ENCODE results near the gene CAMTA1. TPM values are rescaled to one million over a fixed set of nuclear protein-coding genes. Genes with fewer than 3 reads are reported as not detected.

CAMTA1 gene
- total RNA-seq, 1 donor from 2014 or later, result 62.9 TPM

DNA sequence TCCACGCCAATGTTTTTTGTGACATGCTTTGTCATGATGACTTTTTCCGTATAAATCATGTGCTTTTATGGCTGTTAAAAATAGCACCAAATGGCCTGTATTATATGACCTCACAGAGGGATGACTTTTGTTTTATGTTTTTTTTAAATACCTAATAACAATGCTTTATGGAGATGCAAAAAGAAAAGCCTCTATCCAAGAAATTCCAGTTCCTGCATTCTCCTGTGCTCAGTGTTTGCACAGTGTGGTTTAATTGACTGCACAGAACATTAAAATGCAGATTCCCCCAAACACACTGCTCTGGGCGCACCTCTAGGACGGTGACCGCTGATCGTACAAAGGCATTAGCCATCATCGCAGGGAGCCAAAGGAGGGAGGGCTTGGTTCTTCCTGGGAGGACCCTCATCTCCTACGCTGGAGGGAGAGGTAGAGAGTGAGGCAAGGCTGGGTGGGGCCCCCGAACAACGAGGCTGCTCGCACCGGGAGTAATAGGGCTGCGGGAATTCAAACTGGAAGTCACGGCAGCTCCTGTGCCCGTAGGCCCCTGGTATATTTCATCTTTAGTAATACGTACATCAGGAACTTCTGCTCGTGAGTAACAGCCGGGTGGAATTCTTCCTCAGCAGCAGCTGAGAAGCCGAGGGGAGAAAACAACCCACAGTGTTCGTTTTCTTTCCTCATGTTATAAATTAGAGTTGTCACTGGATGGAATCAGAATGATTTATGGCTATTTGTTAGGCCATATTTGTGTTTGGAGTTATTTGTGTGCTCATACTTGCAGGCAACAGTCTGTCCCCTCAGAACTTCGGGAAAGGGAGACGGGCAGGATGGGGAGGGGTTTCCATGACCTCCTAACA is 465.6 kb downstream of the CAMTA1 start:
- Histone ChIP-seq H3K9me3 (no peaks in the 10 kb centered on the region), H3K27ac (no peak overlapping the region), H3K4me1 (no peaks in the 10 kb centered on the region), H3K27me3 (no peaks in the 10 kb centered on the region), H3K4me3 (no peak overlapping the region), H3K36me3 (no peaks in the 10 kb centered on the region)
- no peak for TF ChIP-seq POLR2A (IDR thresholded peaks at IDR 0.05)
- peak; percentile 16 to 34 for DNase-seq (ENCODE audit: extremely low spot score in 2 of 2)
- intact Hi-C loops (cut with DNase I), result no loop called here

GRCh38 chr1:7251454-7251800 is 466.2 kb downstream of the CAMTA1 start:
- no peak overlapping the region for H3K4me3 ChIP-seq
- DNase-seq (ENCODE audit: extremely low spot score in 2 of 2), result peak; percentile 55 to 65
- H3K27me3 ChIP-seq, result no peaks in the 10 kb centered on the region
- H3K9me3 ChIP-seq, result no peaks in the 10 kb centered on the region
- H3K36me3 ChIP-seq, result no peaks in the 10 kb centered on the region
- TF ChIP-seq, protein P1, sequence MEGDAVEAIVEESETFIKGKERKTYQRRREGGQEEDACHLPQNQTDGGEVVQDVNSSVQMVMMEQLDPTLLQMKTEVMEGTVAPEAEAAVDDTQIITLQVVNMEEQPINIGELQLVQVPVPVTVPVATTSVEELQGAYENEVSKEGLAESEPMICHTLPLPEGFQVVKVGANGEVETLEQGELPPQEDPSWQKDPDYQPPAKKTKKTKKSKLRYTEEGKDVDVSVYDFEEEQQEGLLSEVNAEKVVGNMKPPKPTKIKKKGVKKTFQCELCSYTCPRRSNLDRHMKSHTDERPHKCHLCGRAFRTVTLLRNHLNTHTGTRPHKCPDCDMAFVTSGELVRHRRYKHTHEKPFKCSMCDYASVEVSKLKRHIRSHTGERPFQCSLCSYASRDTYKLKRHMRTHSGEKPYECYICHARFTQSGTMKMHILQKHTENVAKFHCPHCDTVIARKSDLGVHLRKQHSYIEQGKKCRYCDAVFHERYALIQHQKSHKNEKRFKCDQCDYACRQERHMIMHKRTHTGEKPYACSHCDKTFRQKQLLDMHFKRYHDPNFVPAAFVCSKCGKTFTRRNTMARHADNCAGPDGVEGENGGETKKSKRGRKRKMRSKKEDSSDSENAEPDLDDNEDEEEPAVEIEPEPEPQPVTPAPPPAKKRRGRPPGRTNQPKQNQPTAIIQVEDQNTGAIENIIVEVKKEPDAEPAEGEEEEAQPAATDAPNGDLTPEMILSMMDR (IDR thresholded peaks at IDR 0.05), result no peak
- TF ChIP-seq POLR2A (IDR thresholded peaks at IDR 0.05) (no peak), POLR2AphosphoS5 (IDR thresholded peaks at IDR 0.05; ENCODE audit: insufficient read depth in 1 of 2, low read depth in 1 of 2) (no peak)
- intact Hi-C loops (cut with DNase I), result no loop called here
- H3K27ac ChIP-seq, result no peak overlapping the region
- H3K4me1 ChIP-seq, result no peaks in the 10 kb centered on the region

- intact Hi-C loops (cut with DNase I), result no loop called here
- H3K27ac ChIP-seq, result no peak overlapping the region
- DNase-seq (ENCODE audit: extremely low spot score in 2 of 2), result peak; percentile 42 to 61
- no peaks in the 10 kb centered on the region for H3K27me3 ChIP-seq
- TF ChIP-seq POLR2AphosphoS5 (IDR thresholded peaks at IDR 0.05; ENCODE audit: insufficient read depth in 1 of 2, low read depth in 1 of 2) (no peak), POLR2A (IDR thresholded peaks at IDR 0.05) (no peak)
- TF ChIP-seq, protein P1 (IDR thresholded peaks at IDR 0.05), result no peak
- no peaks in the 10 kb centered on the region for H3K9me3 ChIP-seq
- H3K36me3 ChIP-seq, result no peaks in the 10 kb centered on the region
- H3K4me3 ChIP-seq, result no peak overlapping the region
- no peaks in the 10 kb centered on the region for H3K4me1 ChIP-seq
These were observed 467.3 kb downstream of the CAMTA1 start for GRCh38 chr1:7252411-7253117.

GRCh38 chr1:7253118-7253480 is 467.8 kb downstream of the CAMTA1 start:
- H3K27me3 ChIP-seq, result no peaks in the 10 kb centered on the region
- peak; percentile 46 to 54 for DNase-seq (ENCODE audit: extremely low spot score in 2 of 2)
- no peaks in the 10 kb centered on the region for H3K36me3 ChIP-seq
- H3K27ac ChIP-seq, result no peak overlapping the region
- TF ChIP-seq POLR2A (IDR thresholded peaks at IDR 0.05) (no peak), POLR2AphosphoS5 (IDR thresholded peaks at IDR 0.05; ENCODE audit: insufficient read depth in 1 of 2, low read depth in 1 of 2) (no peak)
- TF ChIP-seq, protein P1 (IDR thresholded peaks at IDR 0.05), result no peak
- intact Hi-C loops (cut with DNase I), result no loop called here
- no peaks in the 10 kb centered on the region for H3K9me3 ChIP-seq
- no peaks in the 10 kb centered on the region for H3K4me1 ChIP-seq
- H3K4me3 ChIP-seq, result no peak overlapping the region

DNA sequence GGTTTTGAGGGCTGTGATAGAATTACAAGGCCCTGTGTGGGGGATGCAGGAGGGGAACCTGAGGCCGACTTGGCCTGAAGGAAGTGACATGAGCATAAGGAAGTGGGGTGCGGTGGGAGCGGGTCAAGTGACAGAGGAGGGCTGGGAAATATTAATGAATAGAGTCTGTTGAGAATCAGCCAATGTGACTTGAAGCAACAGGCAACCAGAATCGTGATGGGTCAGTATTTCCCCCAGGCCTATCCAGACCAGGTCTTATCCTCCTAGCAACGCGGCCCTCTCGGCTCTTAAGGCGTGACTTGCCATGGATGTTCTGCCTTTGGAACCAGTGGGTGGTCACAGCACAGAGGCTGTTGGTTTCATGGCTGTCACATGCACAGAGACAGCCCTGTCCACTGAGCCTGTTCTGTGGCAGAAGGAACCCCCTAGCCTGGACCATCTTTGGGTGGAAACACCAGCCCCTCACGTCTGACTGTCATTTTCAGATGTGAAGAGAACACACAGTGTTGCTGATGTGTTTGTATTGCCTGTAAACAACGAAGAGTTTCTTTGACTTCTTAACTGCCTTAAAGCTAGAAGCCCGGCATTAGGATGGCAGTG is 468.8 kb downstream of the CAMTA1 start:
- intact Hi-C loops (cut with DNase I), result no loop called here
- Histone ChIP-seq H3K4me1 (no peaks in the 10 kb centered on the region), H3K4me3 (no peak overlapping the region), H3K9me3 (no peaks in the 10 kb centered on the region), H3K36me3 (no peaks in the 10 kb centered on the region), H3K27me3 (no peaks in the 10 kb centered on the region), H3K27ac (no peak overlapping the region)
- TF ChIP-seq POLR2A (IDR thresholded peaks at IDR 0.05) (no peak), POLR2AphosphoS5 (IDR thresholded peaks at IDR 0.05; ENCODE audit: insufficient read depth in 1 of 2, low read depth in 1 of 2) (no peak)
- TF ChIP-seq, protein P1 (IDR thresholded peaks at IDR 0.05), result no peak
- peak; percentile 60 to 74 for DNase-seq (ENCODE audit: extremely low spot score in 2 of 2)
